ENCODE results near the gene ADCK2.
"Not testable (repeated sequence)": the region's sequence is repeated elsewhere in the genome, so short reads cannot be mapped to it uniquely, and the experiment has no call there.

ADCK2 gene

DNA sequence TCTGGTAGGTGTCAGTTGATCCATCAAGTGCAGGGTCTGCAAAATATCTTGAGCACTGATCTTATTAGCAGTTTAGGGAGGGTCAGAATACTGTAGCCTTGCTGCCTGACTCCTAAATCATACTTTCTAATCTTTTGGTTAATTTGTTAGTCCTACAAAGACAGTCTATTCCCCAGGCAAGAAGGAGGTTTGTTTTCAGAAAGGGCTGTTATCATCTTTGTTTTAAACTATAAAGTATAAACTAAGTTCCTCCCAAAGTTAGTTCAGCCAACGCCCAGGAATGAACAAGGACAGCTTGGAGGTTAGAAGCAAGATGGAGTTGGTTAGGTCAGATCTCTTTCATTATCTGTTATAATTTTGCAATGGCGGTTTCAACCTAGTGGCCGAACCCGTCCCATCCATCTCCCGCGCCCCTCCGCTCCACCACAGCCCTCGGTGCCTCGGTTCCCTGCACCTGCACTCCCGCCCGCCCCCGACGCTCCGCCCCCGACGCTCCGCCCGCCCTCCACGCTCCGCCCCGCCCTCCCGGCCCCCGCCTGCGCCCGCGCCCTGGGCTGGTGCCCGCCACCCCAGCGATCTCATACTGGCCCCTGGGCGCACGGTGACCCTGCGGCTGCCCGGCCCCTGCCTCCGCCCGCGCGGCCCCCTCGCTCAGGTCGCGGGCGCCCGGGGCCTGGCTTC lies at the start of gene ADCK2:
TSS of gene ADCK2 (plus strand) at position 564 of the 681 bp plus-strand sequence. CDS start 386 bp downstream, outside the sequence.
- peak; percentile 21 for DNase-seq (ENCODE audit: low read depth)

DNA sequence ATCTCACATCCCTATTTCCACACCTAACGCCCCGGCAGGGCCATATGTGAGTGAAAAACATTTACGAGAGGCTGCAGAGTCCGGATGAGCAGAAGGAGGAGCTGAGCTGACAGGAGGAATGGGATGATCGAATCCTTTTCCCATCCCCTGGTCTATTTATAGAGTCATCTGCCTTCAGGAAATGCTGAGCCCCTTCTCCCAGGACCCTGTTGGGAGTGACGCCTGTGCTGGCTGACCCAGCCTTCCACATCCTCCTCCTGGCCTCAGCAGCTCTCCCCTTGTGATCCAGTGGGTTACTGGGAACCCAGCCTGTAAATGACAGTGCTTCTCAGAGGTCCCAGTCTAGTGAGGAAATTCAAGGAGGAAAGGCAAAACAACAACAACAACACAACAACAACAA lies 48.8 kb upstream of the ADCK2 start:
- no peak for DNase-seq (ENCODE audit: low read depth)

DNA sequence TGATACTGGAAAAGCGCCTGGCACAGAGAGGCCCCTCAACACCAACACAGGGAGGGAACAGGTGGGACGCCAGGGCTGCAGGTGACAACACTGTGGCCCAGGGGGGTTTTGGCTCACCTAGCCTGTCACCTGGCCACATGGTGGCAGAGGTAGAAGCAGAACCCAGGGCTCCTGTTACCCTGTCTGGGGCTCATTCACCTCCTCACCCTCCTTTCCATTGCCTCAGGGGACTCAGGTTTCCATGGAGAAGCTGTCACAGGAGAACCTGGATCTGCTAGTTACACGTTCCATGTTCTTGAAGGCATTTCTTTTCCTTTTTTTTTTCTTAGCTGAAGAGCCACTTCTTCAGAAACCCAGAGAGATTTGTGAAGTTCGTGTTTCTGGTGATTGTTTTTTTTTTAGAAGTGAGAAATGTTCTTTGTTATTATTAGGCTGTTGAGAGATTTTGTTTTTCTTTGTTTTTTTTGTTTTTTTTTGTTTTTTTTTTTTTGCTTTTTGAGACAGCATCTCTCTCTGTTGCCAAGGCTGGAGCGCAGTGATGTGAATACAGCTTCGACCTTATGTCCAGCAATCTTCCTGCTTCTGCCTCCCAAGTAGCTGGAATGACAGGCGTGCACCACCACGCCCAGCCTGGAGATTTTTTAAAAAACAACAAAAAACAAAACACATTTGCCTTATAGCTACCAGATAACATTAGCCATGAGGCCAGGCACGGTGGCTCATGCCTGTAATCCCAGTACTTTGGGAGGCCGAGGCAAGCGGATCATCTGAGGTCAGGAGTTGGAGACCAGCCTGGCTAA lies 48.2 kb upstream of the ADCK2 start:
- DNase-seq (ENCODE audit: low read depth), result no peak

DNA sequence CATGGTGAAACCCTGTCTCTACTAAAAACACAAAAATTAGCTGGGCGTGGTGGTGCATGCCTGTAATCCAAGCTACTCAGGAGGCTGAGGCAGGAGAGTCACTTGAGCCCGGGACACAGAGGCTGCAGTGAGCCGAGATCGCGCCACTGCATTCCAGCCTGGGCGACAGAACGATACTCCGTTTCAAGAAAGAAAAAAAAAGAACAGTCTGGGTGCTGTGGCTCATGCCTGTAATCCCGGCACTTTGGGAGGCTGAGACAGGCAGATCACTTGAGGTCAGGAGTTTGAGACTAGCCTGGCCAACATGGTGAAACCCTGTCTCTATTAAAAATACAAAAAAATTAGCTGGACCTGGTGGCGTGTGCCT lies 47.6 kb upstream of the ADCK2 start:
- DNase-seq (ENCODE audit: low read depth), result not testable (repeated sequence)

DNA sequence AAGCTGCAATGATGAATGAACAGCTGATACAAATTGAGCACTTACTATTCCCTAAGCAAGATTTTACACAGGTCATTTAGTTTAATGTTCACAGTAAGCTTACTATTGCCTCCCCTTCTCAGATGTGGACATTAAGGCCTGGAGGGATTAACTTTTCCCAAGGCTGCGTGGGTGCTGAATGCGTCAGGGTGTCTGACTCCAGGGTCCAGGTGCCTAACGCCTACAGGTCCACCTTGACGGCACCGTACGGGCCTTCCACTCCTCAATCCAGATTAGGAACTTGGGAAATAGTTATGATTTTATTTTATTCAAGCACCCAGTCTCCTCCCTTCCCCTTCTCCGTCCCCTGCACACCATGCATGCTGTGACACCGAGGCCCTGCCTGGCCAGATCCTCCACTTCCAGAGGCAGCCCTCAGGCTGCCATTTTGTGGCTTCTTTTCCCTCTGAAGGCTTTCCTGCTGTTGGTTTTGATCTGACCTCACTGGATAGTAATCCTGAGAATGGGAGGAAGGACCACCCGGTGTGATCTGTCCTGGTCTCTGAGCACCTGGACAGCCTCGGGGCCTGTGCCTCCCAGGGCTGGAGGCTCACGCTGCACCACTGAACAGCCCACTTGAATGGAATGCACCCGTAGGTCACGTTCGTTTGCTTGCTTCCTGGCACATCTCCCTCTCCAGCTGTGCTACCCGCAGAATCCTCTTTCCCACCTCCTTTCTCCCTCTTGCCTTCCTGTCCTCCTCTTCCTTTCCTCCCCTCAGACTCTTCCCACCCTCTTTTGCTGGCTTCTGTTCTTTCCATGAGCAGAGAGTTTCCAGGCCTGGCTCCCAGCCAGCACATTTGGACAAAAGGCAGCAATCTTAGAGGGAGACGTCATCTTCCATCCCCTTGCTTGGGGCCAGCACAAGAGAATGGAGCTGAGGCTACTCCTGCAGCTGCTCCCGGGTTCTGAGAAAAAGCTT lies 46.6 kb upstream of the ADCK2 start:
- no peak for DNase-seq (ENCODE audit: low read depth)

GRCh38 chr7:140631021-140631420 lies 41.7 kb upstream of the ADCK2 start:
- no peak for DNase-seq (ENCODE audit: low read depth)

DNA sequence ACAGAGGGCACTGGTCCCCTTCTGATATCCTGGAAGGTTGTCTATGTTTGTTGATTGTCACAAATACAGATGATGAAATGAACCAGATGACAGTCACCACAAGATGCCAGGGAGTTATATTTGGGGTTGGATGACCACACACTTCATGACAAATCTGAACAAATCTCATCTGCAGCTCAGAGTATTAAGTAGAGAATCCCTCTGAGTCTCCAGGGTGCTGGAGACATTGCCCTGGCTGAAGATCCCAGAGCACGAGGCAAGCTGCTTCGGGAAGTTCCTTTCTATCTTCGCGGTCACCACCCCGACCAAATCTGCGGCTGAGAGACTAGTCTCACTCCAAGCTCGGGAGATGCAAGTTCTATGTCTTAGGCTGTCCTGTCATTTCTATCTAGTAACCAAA lies 41.1 kb upstream of the ADCK2 start:
- DNase-seq (ENCODE audit: low read depth), result no peak

DNA sequence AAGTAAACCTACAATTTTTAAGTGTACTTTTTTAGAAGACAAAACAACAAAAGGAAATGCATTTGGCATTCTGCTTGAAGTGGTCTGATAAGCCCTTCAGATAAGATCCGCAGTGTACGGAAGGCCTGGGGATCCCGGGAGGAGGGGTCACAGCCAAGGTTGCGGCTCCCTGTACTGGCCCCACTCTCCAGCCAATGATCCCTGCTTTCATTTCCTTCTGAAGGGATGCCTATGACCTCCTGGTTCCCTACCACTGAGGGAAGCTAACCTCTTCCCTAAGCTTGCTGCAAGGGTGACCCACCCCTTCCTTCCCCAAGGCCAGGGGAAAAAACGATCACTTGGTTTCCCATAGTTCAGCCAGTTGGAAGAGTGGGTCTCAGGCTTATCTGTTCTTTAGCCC lies 37.4 kb upstream of the ADCK2 start:
- no peak for DNase-seq (ENCODE audit: low read depth)

- DNase-seq (ENCODE audit: low read depth), result no peak
Observed at GRCh38 chr7:140635816-140636215, 36.9 kb upstream of the ADCK2 start.

DNA sequence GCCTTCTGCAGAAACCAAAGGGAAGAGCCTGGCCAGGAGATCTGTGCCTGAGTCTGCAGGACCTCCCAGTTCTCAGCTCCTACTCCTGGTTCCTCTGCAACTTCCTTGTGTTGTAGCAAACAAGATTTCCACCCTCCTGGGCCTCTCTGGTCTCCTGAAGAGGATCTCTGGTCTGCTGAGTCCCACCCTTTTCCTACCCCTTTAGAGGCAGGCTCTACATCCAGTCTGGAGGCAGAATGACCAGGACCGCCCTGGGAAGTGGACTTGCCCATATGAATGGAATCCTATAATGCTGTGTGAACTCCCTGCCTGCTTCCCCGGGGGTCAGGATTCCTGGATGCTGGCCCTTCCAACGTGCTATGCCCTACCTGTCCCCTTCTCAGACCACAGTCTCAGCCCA lies 35.3 kb upstream of the ADCK2 start:
- no peak for DNase-seq (ENCODE audit: low read depth)

- DNase-seq (ENCODE audit: low read depth), result no peak
Observed at GRCh38 chr7:140638173-140638791, 34.5 kb upstream of the ADCK2 start.

DNA sequence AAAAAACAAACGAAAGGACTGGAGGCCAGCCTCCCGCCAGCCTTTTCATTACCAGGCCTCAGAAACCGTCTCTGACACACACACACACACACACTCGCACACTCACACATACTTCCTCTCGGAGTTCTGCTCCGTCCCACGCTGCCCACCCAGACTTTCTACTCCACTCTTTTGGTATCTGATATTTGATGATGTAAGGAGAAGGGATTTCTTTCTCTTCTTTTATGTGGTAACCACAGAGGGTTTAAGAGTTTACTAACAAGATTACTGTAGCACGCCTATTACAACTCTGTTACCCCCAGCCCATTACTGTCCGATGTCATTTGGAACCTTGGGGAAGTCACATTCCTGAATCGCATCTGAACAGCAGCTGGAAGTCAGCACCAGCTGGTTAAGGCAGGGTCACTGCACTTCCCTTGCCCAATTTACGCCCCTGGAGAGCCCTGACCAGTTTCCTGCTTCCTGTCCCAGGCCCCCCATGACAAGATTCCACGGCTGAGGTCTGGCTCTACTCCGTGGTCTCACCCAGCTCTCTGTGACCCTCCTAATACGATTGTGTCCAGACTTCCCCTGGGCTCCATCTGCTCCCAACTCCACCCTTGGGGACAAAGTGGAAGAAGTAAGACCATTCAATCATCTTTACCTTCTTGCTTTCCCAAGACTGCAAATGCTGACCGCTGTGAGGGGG lies 33.2 kb upstream of the ADCK2 start:
- DNase-seq (ENCODE audit: low read depth), result no peak

DNA sequence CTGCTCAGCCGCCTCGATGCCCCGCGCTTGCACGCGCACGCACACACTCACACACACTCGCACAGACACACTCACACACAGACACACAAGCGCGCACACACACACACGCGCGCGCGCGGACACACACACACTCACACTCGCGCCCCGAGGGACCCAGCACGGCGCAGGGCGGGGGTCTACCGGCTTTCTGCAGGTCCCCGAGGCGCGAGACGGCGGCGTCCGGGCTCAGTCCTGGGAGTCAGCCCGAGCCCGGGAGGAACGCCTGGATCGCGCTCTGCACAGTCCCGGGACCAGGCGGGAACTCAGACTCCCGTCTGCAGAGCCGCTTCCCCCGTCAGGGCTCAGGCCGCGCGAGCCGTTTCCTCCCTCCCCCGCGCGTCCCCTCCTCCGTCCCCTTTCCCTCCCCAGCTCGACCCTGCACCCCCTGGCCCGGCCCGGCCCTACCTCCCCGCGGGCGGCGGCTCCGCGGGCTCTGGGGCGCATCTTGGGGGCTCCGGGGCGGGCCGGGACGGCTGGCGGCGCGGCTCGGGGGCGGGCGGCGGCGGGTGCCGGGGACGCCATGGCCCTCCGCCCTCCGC lies 32.6 kb upstream of the ADCK2 start:
- no peak for DNase-seq (ENCODE audit: low read depth)

DNA sequence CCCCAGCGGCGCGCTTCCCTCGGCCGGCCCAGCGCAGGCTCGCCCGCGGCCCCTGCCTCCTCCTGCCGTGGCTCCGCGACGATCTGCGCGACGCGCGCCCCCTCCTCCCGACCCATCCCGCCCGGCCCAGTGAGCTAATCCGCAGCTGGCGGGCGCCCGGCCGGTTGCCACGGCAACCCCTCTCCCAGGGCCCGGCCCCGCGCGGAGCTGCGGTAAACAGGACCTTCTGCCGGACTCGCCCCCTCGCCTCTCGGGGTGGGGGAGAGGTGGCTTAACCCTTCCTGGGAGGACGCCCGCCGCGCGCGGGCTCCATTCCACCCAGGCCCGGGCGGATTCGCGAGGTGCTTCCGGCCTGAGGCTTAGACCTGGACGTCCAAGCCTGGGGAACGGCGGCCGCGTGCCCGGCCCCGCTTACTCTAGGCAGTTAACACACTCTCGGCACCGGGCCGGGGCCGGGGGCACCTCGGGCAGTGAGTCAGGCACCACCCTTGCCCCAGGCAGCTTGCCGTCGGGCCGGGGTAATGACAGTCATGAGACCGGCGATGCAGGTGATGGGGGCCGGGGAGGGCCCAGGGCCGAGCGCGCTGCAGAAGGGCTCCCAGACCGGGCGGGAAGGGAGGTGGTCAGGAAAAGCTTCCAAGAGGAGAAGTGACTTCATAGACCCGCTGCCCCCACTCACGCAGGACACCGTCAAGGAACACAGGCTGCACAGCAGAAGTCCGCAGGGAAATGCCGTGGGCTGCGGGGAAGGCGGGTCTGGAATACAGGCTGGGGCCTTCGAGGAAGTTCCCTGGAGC lies 31.8 kb upstream of the ADCK2 start, which contains the start of gene DENND2A:
TSS of gene DENND2A (minus strand) at position 87 of the 797 bp plus-strand sequence. CDS start 38,416 bp downstream, outside the sequence.
- no peak for DNase-seq (ENCODE audit: low read depth)

GRCh38 chr7:140641524-140642195 lies 31.1 kb upstream of the ADCK2 start:
- no peak for DNase-seq (ENCODE audit: low read depth)

- DNase-seq (ENCODE audit: low read depth), result no peak
Observed at GRCh38 chr7:140643416-140643815, 29.3 kb upstream of the ADCK2 start.

- not testable (repeated sequence) for DNase-seq (ENCODE audit: low read depth)
Observed at GRCh38 chr7:140644761-140645160, 28.0 kb upstream of the ADCK2 start.

DNA sequence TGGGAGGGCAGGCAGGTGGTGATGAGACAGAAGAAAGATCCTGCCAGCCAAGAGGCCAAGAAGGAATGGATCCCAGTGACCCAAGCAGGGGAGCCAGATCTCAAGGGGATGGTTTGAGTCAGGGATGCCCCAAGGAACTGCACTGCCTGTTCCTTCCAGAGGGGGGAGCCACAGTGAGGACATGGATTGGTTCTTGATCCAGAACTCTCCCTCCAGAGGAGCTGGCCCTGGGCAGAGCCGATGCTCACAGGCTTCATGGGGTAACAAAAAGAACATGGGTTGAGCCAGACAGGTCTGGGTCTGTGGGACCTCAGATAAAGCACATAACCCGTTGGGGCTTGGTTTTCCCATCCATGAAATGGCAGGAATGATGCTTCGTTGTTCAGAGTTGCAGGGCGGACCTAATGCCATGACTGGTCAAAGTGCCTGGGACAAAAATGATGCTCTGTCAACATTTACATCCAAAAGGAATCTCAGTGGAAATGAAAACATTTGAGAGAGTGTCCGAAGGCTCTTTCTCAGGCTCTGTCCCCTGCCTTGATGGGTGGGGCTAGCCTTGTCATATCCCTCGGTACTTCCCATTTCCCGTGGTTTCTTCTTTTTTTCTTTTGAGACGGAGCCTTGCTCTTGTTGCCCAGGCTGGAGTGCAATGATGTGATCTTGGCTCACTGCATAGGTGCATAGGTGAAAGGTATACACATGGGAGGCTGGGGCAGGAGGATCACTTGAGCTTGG lies 27.4 kb upstream of the ADCK2 start:
- DNase-seq (ENCODE audit: low read depth), result no peak
